ENCODE measurements around the gene COLEC11. TPM values are rescaled to one million over a fixed set of nuclear protein-coding genes. Genes with fewer than 3 reads are reported as not detected.

Gene COLEC11
- total and polyA plus RNA-seq, 2 of the 13 experiments (the other 11 are each of a cell fraction or from before 2014, with no cell fraction given), result 1.5 to 3.0 TPM

DNA sequence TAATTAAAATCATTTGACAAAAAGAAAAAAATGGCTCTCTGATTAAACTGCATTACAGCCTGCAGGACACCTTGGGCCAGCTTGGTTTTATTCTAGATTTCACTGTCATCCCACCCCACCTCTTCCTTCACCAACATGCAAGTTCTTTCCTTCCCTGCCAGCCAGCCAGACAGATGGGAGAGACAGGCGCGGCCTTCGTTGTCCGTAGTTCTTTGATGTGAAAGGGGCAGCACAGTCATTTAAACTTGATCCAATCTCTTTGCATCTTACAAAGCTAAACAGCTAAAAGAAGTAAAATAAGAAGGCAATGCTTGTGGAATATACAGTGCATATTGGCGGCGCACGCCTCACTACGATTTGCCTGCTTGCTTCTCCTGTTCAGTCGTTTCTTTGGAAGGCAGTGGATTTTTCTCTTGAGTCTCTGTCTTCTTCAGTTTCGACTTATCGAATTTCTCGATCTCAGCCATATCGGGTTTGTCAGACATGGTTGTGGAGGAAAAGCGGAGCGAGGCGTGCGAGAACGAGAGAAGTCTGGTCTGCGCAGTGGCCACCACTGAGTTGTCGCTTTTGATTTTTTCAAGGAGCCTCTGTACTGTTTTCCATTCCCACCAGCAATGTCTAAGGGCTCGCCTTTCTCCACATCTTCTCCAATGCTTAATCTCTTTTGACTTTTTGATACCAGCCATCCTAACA is 22.4 kb downstream of the COLEC11 start (continued):
- TF ChIP-seq, protein P1, sequence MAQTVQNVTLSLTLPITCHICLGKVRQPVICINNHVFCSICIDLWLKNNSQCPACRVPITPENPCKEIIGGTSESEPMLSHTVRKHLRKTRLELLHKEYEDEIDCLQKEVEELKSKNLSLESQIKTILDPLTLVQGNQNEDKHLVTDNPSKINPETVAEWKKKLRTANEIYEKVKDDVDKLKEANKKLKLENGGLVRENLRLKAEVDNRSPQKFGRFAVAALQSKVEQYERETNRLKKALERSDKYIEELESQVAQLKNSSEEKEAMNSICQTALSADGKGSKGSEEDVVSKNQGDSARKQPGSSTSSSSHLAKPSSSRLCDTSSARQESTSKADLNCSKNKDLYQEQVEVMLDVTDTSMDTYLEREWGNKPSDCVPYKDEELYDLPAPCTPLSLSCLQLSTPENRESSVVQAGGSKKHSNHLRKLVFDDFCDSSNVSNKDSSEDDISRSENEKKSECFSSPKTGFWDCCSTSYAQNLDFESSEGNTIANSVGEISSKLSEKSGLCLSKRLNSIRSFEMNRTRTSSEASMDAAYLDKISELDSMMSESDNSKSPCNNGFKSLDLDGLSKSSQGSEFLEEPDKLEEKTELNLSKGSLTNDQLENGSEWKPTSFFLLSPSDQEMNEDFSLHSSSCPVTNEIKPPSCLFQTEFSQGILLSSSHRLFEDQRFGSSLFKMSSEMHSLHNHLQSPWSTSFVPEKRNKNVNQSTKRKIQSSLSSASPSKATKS (CRISPR knock-in tag; IDR thresholded peaks at IDR 0.05), result no peak
- TF ChIP-seq ZFP41 (CRISPR knock-in tag; IDR thresholded peaks at IDR 0.05; ENCODE audit: borderline replicate concordance), result no peak

GRCh38 chr2:3618367-3618766 is 23.5 kb downstream of the COLEC11 start:
- Histone ChIP-seq H3K4me3 (replicated peaks in 1 of 3; ENCODE audit: insufficient read depth in 1 of 3, low read depth in 2 of 3, low read length in 3 of 3) (no peak overlapping the region), H3K27ac (ENCODE audit: extremely low read length, insufficient read depth, low read length) (no peak overlapping the region), H3K27me3 (ENCODE audit: control insufficient read depth in 1 of 2, insufficient read depth in 2 of 2, low read length in 2 of 2) (peaks cover 0 to 3% of the 10 kb centered on the region in 2 experiments; a peak in 1 of 5 replicates), H3K9ac (ENCODE audit: insufficient read depth, low read depth, low read length) (no peak overlapping the region), H3K4me1 (ENCODE audit: insufficient read depth, low read length) (peaks cover 18% of the 10 kb centered on the region), H3K36me3 (replicated peaks in 1 of 2; ENCODE audit: control insufficient read depth in 1 of 2, insufficient read depth in 2 of 2, low read length in 2 of 2) (no peaks in the 10 kb centered on the region), H2AFZ (ENCODE audit: low read length) (no peak overlapping the region), H3K79me2 (ENCODE audit: insufficient read depth, low read length) (no peaks in the 10 kb centered on the region), H4K20me1 (ENCODE audit: insufficient read depth, low read length) (no peaks in the 10 kb centered on the region), H3K9me3 (ENCODE audit: low read length) (peaks cover 6% of the 10 kb centered on the region; the same call in 1 of the 2 replicates), H3K4me2 (ENCODE audit: low read depth, low read length) (no peak overlapping the region)
- FAIRE-seq, result no peak
- ATAC-seq, result no peak
- in situ Hi-C loops (cut with HindIII; ENCODE audit: extremely low pct_ligation_motif_present, low pct_unique_long_range_greater_than_20kb), result no loop called here
- DNase-seq (ENCODE audit: low spot score), result no peak
- BruUV-seq (replicated peaks), result no TSS peak
- CTCF ChIA-PET (ENCODE audit: low intra/inter-chr PET ratio, low total read pairs), result no interaction called here
- POLR2A ChIA-PET, result no interaction called here
- intact Hi-C loops (cut with micrococcal nuclease; ENCODE audit: unreplicated experiment), result no loop called here
- TF ChIP-seq, protein P2, sequence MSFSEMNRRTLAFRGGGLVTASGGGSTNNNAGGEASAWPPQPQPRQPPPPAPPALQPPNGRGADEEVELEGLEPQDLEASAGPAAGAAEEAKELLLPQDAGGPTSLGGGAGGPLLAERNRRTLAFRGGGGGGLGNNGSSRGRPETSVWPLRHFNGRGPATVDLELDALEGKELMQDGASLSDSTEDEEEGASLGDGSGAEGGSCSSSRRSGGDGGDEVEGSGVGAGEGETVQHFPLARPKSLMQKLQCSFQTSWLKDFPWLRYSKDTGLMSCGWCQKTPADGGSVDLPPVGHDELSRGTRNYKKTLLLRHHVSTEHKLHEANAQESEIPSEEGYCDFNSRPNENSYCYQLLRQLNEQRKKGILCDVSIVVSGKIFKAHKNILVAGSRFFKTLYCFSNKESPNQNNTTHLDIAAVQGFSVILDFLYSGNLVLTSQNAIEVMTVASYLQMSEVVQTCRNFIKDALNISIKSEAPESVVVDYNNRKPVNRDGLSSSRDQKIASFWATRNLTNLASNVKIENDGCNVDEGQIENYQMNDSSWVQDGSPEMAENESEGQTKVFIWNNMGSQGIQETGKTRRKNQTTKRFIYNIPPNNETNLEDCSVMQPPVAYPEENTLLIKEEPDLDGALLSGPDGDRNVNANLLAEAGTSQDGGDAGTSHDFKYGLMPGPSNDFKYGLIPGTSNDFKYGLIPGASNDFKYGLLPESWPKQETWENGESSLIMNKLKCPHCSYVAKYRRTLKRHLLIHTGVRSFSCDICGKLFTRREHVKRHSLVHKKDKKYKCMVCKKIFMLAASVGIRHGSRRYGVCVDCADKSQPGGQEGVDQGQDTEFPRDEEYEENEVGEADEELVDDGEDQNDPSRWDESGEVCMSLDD (CRISPR knock-in tag; IDR thresholded peaks at IDR 0.05; ENCODE audit: borderline replicate concordance), result no peak
- TF ChIP-seq ISL2 (CRISPR knock-in tag; IDR thresholded peaks at IDR 0.05), result no peak
- TF ChIP-seq, protein P3, sequence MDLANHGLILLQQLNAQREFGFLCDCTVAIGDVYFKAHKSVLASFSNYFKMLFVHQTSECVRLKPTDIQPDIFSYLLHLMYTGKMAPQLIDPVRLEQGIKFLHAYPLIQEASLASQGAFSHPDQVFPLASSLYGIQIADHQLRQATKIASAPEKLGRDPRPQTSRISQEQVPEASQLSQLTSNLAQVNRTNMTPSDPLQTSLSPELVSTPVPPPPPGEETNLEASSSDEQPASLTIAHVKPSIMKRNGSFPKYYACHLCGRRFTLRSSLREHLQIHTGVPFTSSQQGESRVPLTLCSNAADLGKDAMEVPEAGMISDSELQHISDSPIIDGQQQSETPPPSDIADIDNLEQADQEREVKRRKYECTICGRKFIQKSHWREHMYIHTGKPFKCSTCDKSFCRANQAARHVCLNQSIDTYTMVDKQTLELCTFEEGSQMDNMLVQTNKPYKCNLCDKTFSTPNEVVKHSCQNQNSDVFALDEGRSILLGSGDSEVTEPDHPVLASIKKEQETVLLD (CRISPR knock-in tag; IDR thresholded peaks at IDR 0.05; ENCODE audit: low read depth), result no peak
- TF ChIP-seq, protein P4, sequence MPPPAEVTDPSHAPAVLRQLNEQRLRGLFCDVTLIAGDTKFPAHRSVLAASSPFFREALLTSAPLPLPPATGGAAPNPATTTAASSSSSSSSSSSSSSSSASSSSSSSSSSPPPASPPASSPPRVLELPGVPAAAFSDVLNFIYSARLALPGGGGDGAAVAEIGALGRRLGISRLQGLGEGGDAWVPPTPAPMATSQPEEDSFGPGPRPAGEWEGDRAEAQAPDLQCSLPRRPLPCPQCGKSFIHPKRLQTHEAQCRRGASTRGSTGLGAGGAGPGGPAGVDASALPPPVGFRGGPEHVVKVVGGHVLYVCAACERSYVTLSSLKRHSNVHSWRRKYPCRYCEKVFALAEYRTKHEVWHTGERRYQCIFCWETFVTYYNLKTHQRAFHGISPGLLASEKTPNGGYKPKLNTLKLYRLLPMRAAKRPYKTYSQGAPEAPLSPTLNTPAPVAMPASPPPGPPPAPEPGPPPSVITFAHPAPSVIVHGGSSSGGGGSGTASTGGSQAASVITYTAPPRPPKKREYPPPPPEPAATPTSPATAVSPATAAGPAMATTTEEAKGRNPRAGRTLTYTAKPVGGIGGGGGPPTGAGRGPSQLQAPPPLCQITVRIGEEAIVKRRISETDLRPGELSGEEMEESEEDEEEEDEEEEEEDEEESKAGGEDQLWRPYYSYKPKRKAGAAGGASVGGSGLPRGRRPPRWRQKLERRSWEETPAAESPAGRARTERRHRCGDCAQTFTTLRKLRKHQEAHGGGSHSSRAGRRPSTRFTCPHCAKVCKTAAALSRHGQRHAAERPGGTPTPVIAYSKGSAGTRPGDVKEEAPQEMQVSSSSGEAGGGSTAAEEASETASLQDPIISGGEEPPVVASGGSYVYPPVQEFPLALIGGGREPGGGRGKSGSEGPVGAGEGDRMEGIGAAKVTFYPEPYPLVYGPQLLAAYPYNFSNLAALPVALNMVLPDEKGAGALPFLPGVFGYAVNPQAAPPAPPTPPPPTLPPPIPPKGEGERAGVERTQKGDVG (CRISPR knock-in tag; IDR thresholded peaks at IDR 0.05; ENCODE audit: borderline replicate concordance), result no peak
- TF ChIP-seq ZNF543 (CRISPR knock-in tag; IDR thresholded peaks at IDR 0.05), result no peak
- TF ChIP-seq, protein P5, sequence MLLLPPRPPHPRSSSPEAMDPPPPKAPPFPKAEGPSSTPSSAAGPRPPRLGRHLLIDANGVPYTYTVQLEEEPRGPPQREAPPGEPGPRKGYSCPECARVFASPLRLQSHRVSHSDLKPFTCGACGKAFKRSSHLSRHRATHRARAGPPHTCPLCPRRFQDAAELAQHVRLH (CRISPR knock-in tag; IDR thresholded peaks at IDR 0.05; ENCODE audit: borderline replicate concordance, low read depth), result no peak
- TF ChIP-seq ZNF883 (CRISPR knock-in tag; IDR thresholded peaks at IDR 0.05; ENCODE audit: not compliant biosample characterization), result no peak
- no peak for TF ChIP-seq SRSF9 (IDR thresholded peaks at IDR 0.05; ENCODE audit: borderline replicate concordance, insufficient read depth, low read depth, low read length, poor library complexity, severe bottlenecking)
- TF ChIP-seq ZFP37 (CRISPR knock-in tag; IDR thresholded peaks at IDR 0.05; ENCODE audit: borderline replicate concordance), result no peak
